ELR (cell line): ENCODE data around the gene CCDC80.
A peak's percentile ranks its signal among the peaks of the same experiment; 100 is the strongest.

Source experiments
- DNase-seq: peaks from one replicate; pipeline ENCODE4 v3.0.0-alpha.2; 2015; ENCODE audit warnings: low read depth

CCDC80 gene

DNA sequence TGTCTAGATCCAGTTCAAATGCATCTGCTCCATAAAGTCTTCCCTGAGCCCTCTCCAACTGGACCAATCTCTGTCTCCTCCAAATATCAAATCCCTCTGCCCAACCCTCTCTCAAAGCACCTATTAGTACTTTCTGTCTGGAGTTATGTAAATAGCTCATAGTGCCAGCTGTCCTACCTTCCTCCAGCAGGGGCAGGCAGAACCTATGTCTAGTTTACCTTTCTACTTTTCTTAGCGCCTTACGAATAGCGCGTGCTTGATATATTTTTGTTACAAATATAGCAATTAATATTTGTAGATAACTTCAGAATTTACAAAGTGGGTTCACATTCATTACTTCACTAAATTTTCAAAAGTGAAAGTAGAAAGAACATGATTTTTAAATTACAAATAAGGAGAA, 14.0 kb upstream of the CCDC80 start:
- no peak for DNase-seq

DNA sequence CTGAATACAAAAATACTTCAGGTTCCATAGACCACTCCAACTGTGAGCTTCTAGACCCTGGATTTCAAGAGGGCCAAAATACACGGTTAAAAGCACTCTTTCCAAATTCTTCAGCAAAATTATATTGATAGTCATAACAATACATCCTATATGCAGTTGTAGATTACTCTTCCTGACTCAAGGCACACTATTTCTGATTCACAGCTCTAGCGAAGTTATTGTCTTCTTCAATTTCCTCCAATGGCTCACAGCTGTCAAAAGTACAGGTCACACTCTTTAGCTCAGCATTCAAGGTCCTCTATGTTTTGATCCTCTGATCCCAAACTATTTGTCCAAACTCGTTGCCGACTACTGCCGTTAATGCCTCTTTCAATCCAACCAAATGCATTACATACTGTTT, 13.5 kb upstream of the CCDC80 start:
- peak; percentile 73 for DNase-seq

DNA sequence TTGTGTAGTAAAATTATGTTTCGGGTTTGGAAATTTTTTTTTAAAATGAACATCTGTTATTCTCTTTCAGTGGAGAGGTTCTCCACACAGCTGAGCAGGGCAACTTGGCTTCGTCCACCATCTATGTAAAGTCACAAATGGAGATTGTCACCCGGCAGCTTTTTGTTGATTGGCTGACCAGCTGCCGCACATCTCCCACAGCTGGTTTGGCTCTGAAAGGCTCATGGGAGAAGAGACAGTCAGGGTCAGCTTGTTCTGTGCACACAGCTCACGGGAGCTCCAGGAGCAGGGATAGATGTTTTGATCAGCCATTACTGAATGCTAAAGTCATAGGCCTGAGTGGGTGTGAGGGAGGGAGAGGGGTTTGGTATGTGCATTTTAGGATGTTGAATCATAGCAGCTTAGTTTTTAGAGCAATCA, 12.9 kb upstream of the CCDC80 start:
- DNase-seq = peak; percentile 93

DNA sequence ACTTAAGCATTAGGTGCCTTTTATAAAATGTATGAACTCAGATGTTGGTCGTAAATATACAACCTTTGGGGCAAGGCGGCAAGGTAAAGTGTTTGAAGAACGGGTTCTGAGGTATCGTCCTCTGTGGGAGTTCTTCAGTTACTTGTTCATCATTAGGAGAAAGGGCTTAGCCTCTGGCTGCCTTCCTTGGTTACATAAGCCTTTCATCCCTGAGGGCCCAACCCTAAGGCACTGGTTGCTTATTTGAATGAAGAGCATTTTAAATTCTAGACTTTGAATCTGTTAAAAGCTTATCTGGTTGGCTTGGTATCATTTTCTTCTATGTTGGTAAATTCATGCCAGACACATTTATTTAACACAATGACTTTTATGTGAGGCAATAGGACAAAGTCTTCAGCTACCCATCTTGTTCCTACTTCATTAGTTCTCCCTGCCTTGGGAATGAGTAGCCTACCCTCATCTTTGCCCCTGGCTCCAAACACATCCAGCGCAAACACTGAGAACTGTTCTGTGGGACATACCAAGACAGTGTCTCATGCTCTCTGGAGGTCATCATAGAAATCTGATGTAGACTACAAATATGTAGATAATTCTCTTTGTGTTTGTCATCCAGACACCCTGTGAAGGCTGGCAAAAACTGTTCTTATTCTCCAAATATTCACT, 12.4 kb upstream of the CCDC80 start:
- peak; percentile 99 for DNase-seq

DNA sequence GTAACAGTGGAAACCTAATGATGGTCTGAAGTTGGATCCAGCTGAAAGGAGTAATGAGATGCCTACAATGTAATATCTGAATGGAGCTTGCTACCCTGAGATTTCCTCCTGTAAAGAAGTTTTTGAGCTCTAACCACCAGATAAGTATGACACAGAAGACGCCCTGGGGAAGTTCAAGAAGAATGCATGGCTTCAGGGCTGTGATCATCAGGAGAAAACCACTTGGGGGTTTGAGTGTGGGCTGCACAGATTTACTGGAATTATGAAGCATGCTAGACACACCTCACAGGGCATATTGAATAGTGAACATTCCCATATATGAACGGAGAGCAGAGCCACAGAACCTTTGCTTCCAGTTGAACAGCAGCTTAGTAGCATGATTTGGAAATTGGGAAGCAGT, 10.6 kb upstream of the CCDC80 start:
- peak; percentile 81 for DNase-seq

DNA sequence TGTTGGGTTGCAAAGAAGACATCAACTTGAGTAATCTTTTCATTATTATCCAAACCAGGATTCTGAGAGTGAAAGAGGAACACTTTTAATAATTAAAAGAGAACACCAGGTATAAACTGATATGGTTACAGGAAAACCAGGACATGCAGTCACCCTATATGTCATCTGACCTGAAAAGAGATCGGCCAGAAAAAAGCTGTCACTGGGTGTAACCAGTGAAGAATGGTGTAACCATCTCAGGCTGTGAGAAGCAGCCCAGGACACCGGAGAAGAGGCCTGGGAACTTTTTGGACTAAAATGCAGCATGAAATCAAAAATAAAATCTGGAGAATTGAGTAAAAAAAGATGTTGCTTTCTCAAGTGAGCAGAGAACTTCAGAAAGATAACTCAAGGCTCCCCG, 10.1 kb upstream of the CCDC80 start:
- DNase-seq = no peak

DNA sequence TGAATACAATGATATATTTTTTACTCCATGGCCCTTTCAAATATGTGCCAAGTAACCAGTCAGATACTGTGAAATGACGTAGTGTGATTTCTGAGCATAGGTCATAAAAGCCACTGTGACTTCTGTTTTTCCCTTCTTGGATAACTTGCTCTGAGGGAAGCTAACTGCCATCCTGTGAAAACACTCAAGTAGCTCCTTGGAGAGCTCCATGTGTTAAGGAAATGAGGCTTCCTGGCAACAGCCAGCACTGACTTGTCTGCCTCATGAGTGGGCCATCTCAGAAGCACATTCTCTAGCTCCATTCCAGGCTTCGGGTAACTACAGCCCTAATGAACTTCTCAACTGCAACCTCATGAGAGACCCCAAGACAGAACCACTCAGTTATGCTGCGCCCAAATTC, 9.5 kb upstream of the CCDC80 start:
- DNase-seq = peak; percentile 53

DNA sequence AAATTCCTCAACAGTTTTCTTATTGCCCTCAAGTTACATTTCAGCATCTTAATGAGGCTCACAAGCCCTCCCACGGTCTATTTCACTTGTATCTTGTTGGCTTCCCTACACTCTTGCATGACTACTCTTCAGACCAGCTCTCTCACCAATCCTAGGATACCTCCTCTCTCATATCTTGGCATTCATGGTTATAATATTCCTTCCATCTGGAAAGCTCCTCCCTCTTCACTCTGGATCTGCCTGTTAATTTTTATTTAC, 8.5 kb upstream of the CCDC80 start:
- DNase-seq = no peak

DNA sequence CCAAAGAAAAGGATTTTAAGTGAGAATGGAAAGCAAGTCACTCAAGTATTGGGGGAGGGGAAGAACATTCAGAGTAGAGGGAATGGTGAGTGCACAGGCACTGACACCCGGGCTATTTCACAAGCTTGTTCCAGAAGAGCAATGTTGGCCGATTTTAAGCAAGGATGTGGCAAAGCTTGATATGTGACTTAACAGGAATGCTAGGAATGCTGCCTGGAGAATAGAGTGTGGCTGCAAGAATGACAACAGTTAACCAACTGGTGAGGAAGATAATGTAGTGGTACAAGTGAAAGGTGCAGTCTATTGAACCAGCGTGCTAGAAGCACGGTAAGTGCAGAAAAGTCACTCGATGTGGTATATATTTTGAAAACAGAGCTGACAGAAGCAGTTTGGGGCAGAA, 6.2 kb upstream of the CCDC80 start:
- DNase-seq = peak; percentile 94

DNA sequence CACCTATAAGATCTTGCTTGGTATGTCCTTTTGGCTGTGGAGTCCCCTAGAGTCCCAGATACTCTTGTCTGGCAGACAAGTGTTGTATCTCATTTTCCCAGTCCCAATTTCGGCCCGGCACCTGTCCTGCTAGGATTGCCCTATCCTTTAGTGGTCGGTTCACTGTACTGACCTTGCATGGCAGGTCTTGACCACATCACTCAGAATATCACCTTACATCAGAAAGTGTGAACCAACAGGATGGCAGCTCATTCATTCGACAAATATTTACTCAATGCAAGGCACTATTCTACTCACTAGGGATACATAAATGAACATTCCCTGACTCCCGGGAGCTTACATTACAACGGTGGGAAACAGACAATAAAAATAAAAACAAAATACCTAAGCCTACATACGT, 5.7 kb upstream of the CCDC80 start:
- peak; percentile 36 for DNase-seq

DNA sequence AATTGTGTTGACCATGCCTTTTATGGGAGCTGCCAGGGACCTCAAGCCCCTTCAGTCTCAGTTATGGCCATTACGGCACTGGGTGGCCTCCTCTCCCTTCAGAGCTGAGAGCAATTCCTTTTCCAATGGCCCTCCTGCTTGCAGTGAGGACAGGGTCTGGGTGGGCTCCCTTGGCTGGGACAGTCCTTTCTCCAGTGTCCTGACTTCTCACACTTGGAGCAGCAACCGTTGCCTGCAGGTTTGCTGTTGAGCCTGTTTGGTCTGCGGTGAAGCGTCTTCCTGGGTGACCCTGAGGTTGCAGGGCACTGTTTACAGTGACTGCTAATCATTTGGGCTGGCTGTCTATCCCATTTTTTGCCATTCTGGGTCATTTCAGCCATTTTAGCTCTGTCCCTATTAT, 3.5 kb upstream of the CCDC80 start:
- DNase-seq = no peak

DNA sequence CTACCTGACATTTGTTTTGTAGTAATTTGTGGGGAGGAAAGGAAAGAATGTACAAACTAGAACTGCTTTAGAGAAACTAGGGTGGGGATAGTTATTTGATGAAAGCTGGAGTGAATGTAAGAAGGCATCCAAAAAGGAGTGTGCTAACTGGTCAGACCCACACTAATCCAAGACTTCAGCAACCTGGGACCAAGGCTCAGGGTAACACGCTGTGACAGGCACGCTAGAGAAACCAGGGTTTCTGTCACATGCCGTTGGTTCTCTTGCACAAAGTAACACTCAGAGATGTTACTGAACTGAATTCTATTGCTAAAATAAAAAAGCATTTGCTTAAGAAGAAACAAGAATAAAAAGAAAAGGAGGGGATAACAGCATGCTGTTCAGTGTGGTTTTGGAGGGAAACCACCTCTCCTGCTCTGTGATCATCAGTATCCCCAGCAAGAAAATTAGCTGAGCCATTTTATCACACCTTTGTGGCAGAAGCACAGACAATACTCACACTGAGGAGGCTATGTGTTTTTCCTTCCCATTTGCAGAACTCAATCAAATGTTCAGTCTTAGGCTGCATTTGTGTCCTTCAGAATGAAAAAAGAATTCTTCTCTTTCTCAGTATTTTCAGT, 2.8 kb upstream of the CCDC80 start:
- DNase-seq = no peak

DNA sequence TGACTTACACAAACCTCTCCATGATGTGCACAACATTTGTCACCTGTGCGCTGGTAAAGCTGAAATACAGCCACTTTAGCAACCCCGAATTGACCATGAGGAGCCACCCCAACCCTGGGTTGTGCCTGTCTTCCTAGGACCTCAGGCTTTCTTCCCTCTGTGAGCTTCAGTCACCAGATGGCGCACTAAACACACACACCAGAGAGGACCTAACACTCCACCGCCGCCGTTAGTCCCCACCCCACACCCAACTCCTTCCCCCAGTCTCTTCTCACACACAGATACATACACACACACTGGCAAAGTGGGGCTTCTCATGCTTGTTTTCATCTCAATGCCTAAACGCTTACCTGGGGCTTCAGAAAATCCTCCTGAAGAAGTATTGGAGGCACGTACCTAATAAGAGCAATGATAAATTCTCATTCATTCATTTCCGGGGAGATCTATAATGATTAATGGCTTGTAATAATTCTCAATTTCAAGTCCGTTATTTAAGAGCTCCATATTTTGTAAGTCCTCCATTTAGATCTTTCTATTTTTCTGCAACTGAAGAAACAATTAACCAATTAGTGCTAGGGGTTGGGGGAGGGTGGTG, 2.1 kb upstream of the CCDC80 start:
- peak; percentile 94 for DNase-seq

DNA sequence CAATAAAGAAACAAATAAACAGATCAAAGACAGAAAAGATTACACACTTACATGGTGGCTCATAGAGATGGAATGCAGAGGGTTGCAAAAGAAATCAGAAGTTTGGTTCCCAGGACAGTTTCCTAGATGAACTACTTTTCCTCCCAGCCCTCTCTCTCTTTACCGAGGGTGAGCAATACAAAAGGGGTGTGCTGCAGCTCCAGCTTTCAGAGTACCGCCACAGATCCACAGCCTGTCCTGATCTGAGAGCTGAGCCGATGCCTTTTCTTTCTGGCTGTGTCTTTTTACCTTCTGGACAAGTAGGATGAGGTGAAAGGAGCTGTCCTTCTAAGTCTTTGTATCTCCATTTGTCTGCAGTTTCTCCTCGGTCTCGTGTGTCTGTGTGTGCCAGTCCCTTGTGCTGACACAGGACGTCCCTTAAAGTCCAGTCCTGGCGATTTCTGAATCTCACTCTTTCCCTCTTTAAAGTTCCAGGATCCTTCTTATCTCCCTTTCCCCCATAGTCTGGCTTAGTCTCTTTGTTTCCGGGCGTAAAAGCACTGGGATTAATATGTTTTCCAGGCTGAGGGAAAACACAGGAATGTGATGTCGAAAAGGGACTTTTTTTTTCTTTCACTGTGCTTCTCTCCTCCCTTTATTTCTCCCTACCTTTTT, 540 bp downstream of the CCDC80 start:
- peak; percentile 93 for DNase-seq

DNA sequence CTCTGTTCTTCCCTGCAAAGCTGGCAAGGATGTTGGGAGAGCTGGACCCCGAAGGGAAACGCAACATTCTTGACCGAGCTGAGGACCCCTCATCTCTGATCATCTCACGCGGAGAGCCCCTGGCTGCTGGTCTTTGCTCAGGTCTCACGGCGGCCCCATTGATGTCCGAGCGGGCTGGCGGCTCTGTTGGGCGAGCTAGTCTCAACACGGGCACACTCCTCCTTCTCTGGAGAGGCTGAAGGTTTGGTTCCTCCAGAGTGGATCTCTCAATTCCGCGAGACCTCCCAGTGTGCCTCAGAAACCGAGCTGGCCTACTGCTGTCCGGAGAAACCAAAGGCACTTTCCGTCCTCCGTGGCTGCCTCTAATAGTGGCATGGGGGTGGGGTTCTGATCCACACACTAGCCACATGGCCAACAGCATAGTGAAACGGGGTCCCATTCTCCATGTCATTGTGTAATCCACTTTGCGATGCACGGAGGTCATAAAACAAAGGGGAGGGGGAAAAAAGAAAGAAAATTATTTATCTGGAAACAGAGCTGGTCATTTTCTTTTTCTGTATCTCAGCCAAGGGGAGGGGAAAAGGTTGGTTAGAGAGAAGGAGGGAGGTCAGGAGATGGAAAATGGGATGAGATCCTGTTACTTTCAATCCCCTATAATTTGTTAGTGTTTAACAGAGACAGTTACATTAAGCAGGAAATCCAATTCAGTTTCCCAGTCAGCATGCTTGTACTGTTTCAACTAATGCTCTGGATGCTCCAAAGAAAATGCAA, 1.3 kb downstream of the CCDC80 start:
- DNase-seq = no peak

DNA sequence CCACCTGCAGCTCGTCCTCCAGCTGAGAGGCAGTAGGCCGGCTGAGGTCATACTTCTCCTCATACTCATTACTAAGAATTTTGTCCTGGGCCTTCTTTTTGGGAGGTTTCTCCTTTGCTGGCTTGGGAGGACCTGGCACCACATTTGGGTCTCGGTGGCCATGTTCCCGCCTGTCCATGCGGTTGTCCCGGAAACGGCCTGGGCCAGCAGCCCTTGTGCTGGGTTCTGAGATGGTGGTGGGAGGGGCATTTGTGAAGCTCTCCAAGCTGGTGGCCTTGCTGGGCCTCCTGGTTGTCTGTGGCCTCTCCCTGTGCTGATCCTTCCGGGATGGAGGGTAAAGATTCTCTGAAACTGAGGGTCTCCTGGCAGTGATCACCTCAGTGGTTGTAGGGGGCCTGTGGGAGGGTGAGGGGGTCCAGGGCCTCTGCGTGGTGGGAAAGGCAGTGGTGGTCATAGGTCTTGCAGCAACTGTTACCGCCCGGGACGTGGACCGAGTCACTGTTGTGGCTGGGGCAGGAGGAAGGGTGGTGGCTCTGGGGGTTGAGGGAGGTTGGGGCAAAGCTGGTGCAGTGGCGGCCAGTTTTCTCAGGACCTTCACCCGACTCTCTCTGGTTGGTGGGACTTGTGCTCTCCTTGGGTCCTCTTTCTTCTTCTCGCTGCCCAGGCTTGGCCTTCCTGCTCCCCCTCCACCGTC, 2.5 kb downstream of the CCDC80 start:
- DNase-seq = no peak

DNA sequence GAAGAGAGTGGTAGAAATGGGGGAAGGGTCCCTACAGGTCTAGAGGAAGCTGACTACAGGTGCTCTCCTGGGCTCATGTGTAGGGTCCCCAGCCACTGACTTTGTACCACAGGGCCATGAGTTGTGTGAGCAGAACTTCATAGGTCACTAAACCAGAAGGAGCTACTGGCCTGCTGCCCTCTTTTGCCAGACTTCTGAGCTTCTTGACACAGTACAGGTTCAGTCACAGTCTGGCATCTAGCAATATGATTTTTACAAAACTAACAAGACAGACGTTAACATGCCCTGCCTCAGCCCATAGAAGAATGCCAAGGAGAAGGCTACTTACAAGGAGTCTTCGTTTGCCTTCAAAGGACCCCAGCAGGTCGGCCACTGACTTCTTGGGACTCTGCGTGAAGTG, 3.2 kb downstream of the CCDC80 start:
- no peak for DNase-seq

DNA sequence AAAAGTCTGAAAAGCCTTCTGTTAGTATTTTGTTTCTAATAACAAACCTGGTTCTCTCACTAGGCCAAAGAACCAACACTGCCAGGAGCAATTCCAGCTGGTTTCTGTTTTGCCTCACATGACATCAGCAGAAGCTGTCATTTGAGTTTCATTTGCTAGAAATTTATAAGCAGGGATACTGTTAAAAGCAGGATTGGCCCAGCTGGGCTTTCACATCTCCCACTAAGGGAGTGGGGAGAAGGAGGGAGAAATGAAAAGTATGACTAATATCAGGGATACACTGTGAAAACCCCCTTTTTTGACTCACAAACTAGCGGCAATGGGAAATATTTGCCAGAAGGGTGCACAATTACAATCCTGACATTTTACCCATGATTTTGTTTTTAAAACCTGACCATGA, 5.3 kb downstream of the CCDC80 start:
- DNase-seq = peak; percentile 83

DNA sequence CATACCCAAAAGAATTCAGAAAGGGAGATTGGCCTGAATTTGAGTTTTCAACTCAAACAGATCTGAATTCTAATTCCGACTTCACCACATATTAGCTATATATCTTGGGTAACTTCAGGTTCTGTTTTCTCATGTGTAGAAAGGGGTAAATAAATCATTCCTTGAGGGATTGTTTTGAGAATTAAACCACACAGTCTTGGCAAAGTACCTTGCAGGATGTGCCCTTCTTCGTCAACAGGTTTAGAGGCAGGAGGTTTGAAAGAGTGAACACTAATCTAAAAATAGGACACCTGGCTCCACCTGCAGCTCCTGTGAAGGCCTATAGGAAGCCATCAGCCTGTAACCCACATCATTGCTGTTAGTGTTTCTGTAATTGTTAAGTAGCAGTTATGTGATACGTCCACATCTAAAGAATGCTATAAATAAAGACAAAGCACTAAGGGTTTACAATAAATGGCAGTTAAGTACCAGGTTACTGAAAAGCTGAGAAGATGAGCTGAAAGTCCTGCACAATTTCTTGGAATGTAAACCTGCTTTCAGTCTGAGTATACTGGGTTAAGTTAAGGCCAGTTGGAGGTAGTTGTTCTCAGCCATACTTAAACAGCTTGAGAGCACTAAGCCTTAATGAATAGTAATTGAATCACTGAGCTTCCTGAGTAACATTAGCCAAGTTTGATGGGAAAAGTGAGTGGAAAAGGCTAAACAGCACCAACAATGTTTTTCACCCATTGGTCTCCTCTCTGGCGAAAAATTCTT, 6.0 kb downstream of the CCDC80 start:
- peak; percentile 20 for DNase-seq

DNA sequence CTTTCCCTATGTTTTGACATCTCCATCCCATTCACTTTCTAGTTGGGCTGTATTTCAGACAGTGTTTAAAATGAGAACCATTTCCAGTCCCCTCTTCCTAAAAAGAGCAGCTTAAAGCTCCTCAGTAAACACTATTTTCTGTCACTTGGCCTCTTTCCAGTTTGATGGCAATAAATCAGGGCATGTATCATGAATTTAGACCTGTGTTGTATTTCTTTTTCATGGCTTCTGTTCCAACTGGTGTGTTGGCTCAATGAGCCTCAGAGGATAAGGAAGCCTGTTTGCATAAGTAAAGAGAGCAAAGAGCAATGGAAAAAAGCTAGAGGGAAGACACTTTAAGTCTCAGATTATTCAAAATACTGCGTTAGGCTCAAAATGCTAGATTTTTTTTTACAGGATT, 7.2 kb downstream of the CCDC80 start:
- no peak for DNase-seq

DNA sequence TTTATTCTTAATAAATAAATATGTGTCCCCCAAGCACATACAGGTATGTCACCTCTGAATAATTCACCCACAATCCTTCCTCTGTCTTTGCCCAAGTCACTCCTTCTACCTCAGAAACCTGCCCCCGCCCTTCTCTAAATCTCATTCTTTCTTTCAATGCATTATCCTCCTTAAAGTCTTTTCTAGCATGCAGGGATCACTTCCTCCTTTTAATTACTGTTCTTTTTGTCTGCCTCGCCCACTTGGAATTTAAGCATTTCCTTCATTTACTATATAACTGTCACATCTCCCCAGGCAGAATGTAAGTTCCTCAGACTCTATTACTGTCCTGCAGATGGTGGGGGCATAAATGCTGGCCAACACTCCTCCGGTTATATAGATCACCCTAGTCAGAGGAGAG, 7.8 kb downstream of the CCDC80 start:
- DNase-seq = peak; percentile 22
